Activated T-helper 1 cell treated with anti-CD3 and anti-CD28 coated beads, Interleukin-2, amount 50 U/mL, for 16 hours (primary cell): ENCODE measurements around the gene COG3.

Source experiments
- DNase-seq, 2 donors: peaks; one replicate each; pipeline ENCODE4 v3.0.0-alpha.2; 2020; ENCODE audit warnings: low read depth in 1 of 2, low spot score in 1 of 2

COG3 gene

DNA sequence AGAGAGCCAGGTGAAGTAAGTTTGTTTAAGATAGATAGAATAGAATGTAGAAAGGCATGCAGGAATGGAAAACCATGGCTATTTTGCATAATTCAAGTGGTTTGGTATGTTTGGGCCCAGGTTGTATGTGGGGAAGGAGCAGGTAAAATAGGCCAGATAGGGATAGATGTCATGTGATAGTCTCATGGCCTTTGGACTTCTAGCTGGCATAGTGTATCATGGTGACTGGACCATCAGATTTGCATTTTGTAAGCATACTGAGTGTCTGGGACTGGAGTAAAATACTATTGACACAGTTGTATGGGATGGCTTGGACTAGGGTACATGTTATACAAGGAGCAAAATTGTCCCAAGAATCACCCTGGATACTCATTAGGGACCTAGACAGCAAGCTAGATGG, 38.9 kb downstream of the COG3 start:
- DNase-seq: no peak

DNA sequence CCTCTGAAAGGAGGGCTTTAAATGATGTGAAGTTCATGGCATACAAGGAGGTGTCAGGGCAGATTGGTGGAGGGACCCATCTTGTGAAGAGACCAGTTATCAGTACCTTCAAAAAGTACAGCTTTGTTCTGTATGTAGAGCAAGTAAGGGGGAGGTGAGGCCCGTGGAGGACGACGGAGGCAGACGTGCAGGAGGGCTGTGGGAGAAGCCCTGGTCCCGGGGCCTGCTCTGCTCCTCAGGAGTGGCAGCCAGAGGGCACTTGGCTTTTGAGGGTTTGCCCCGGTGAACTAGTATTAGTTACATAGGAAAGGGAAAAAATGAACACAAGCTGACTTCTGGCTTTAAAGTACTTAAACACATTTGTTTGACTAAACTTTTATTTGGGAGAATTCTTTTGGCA, 42.1 kb downstream of the COG3 start:
- DNase-seq: no peak

DNA sequence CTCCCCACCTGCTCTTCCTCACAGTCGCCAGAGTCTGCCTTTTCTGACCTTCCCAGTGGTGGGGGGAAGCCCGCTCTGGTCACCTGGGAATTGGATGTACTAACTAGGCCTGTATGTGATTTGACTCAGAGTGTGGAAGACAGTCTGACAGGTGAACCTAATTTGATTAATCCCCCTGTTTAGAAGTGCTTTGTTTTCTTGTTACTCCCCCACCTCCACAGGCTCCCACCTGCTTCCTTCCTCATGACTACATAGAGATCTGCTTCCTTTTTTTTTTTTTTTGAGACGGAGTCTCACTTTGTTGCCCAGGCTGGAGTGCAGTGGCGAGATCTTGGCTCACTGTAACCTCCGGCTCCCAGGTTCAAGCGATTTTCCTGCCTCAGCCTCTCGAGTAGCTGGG, 44.0 kb downstream of the COG3 start:
- no peak for DNase-seq

DNA sequence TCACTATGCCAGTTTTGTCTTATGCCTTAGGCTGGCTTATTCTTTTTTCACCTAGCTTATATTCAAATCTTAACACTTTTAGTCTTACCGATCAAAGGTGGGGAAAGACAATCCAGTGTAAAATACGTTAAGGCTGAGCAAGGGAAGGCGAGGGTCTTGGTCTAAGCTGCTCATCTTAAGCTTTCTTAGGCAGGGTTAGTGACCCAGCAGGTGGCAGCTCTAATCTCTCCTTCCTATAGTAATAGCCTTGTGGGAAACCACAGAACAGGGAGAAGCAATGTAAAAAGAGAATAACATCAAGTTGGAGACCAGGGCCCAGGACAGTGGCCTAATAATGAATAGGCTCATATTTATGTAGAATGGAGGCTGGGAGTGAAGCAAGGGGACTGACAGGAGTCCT, 45.9 kb downstream of the COG3 start:
- no peak for DNase-seq

DNA sequence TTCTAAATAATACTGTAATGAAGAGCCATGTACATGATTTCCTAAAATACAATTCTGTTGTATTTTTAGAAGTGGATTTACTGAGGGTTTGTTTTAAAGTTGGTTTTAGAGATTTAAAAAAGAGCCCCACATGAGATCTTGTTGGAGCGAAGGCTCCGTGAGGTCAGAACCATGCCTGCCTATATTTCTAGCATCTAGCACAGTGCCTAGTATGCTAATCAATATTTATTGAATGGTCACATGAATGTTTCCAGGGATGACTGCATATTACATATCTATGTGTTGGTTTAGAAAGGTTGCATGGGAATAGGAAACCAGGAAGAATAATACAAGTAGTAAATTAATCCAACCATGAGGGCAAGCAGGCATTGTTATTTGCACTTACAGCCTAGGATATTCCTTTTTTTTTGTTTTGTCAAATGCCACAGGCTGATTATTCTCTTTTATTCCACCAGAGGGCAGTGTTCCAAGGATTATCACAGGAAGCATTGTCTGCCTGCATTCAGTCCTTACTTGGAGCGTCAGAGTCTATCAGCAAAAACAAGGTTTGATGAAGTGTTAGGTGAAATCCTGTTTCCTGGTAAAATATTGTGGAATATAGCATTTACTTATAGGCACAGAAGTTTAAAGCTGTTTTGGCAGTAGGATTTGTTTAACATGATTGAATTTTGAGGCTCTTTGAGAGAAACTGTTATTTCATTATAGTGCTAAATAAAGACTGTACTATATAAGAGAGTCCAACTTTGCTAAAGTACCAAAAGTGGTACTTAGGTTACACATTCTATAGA, 46.8 kb downstream of the COG3 start:
- DNase-seq: no peak

DNA sequence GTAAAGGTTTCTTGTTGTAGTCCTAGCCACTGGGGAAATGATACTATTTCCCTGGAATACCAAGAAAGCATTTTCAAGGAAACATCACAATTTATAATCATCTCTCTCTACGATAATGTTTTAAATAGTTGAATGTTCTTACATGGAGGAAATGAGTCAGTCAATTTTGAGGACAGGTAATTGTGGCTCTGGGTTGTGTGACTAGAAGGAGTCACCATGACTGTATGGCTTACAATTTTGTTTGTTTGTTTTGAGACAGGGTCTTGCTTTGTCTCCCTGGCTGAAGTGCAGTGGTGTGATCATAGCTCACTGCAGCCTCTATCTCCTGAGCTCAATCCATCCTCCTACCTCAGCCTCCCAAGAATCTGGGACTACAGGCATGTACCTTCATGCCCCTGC, 47.4 kb downstream of the COG3 start:
- no peak for DNase-seq

DNA sequence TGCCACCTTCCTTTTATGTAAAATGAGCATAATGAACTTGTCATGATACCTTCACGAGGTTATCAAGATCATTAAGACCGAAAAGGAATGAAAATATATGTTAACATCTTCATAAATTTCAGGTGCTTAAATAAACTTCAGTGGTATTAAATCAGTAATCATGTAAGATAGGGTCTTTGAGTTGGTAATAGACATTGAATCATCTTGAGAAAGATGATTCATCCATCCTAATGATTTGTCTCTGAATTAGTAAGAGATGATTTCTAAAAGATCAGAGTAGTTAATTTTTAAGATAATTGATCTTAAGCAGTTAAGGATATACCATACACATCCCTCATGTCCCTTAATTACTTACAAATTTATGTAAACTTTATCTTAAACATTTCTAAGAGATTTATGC, 52.0 kb downstream of the COG3 start:
- no peak for DNase-seq

DNA sequence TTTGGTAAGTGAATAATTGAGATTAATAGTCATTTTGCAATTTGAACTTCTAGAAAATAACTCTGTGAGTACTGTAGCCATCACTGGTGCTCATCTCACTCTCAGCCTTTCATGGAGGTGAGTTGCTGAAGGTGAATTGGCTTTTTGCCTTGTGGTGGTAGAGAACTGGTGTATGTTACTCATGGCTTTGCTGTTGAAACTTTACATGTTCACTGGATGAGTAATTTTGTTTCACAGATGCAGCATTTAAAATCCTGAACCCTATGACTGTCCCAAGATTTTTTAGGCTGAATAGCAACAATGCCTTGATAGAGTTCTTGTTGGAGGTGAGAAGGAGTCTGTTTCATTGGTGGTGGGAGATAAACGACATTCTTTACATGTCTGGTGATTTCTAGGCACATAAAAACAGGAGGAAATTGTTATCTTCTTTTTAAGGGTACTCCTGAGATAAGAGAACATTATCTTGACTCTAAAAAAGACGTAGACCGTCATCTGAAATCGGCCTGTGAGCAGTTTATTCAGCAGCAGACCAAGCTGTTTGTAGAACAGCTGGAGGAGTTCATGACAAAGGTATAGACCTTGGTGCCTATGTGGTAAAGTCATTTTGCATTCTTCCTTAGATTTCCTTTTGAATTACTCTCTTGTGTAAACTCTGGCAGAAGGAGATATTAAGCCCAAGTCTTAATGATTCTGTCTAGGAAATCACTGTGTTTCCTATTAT, 53.9 kb downstream of the COG3 start:
- no peak for DNase-seq

DNA sequence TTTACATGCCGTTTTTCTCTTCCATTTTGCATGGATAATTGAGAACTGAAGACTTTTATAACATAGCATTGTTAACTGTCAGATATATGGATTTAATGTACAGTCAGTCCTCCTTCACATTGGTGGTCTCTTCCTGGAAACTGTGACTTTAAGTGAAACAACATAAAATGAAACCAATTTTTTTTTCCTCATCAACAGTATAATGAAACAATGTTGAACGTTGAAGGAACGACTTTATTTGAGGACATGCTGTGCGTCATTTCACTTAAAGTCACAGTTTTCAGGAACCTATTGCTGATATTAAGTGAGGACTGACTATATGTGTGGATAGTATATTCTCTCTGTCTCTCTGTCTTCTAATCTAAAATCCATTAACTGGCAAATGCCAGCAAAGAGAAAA, 54.8 kb downstream of the COG3 start:
- no peak for DNase-seq

DNA sequence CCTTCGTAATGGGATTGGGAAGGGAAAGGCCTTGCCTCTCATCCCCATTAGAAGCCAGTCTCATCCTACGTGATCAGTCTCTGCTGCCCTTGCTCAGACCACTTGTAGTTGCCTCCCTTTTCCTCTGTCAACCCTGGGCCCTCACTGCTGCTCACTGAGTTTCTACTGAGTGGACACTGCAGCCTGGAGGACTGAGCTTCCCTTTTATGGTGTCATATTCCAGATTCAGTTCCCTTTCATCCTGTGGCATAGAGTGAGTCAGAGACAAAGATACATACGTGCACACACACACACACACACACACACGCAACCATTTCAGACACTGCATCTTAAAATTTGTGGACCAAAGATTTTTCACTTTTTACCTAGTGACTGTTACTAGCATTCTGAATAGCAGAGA, 56.6 kb downstream of the COG3 start:
- DNase-seq: no peak

DNA sequence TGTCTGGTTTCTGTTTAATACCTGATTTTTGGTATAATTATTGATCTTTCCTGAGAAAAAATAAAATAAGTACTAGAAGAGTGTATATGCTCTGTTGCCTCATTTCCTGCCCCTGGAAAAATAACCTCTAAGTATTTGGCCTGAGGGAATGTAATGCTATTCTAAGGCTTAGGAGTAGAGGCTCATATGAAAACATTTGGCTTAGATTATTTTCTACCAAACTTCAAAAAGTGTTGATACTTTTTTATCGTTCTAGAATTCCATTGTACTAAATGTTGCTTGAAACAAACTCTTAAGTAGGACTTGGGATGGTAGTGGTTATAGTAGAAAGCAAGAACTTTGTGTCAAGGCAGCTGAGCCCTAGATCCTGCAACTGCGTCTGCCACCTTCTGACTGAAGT, 57.8 kb downstream of the COG3 start:
- DNase-seq: no peak

DNA sequence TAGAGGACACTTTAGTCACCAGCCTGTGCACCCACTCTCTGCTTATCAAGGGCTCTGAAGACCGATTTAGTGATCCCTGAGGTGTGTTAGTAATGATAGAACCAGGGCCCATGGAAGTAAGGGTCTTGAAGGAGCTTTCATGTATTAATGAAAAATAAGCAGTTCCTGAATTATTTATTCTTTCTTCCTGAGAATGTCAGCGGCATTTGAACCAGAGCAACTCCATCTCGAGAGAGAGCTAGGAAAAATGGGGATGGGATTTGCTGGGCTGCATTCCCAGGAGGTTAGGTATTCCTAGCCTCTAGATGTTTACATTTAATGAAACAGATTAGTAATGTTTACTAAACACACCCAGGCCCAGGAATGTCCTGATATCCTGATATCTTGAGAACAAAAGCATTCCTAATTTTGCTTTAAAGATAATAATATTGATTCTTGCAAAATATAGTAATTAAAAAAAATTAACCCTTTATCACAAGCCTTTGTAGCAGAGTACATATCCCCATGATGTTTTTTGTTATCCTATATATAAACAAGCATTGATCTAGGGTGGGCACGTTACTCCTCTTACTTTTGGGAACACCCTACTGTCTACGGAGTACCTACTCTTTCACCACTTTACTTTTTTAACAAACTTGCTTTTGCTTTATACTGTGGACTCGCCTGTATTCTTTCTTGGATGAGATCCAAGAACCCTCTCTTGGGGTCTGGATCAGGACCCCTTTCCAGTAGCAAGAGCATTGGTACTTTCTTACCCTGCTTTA, 63.1 kb downstream of the COG3 start:
- DNase-seq: no peak

DNA sequence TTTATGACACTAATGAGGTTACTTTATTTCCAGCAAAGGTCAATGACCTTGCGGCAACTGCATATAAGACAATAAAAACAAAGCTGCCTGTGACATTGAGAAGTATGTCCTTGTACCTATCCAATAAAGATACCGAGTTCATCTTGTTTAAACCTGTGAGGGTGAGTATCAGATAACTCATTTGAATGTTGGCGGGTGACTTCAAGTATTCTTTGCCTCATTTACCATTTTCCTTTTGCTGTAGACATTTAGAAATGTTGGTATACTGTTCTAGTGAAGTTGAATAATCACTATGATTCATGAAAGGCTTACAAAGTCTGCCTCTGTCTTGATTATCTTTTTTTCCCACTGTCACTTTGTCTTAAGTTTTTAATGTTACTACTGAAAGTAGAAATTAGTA, 65.0 kb downstream of the COG3 start:
- DNase-seq: no peak

DNA sequence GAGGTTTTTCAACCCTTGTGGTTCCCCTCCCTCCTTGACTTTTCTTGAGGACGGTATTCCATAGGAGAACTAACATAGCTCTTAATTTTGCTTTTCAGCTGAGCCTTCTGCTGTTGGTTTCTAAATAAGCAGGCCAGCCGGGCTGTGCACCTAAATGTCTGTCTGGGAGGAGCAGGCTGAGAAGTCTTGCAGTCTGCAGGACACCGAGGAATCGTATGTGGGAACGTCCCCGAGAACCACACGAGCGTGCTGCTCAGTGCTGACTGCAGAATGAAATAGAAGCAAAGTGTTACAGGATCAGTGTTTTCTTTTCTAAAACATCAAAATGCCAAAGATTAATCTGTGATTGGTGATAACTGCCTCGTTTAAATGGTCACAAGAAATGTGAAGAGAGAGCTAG, 69.9 kb downstream of the COG3 start:
- DNase-seq: no peak

DNA sequence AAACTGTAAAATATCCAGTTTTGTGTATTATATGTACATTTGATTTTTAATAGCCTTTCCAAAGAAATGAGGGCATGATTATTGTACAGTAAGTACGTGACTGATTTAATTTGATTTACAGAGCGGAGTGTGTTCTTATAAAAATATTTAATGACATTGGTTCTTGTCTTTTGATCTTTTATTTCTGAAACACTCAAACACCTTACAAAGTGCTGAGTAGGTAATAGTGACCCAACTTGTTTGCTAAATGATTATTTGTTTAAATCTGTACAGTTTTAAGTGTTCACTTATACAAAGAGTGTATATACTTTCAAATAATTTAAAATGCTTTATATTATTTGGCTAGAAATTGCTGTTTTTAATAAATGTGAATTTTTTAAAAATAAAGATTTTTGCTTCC, 71.5 kb downstream of the COG3 start:
- DNase-seq: no peak

DNA sequence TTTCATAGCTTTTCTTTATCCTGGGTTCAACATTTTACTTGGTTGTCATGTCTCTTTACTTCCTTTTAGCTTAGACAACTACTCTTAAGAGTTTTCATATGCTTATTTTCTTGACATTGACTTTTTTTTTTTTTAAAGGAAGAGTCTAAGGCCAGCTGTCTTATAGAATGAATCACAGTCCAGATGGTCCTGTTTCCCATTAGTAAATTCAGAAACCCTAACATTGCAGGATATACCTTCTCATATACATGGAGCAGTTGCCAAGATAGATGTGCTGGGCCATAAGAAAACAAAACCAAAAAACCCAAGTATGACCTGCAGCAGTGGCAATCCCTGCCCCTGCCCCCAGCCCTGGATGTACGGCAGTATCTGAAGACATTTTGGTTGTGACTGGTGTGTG, 72.8 kb downstream of the COG3 start:
- no peak for DNase-seq

DNA sequence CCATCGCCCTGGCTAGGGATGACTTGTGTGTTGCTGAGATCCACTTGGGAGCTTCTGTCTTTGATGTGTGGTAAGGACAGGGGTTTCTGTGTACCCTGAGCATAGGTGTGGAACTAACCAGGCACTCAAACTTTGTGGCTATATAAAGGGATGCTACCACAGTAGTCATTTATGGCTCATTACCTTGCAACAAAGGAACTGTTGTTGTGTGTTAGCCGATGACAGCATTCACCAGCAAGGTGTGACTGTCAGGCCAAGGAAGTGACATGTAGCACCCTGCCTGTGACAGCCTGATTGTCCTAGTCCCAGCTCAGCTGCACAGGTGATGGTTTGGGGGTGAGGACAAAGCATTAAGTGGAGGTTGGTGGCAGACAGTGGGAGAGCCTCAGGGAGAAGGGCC, 73.6 kb downstream of the COG3 start:
- DNase-seq: no peak

DNA sequence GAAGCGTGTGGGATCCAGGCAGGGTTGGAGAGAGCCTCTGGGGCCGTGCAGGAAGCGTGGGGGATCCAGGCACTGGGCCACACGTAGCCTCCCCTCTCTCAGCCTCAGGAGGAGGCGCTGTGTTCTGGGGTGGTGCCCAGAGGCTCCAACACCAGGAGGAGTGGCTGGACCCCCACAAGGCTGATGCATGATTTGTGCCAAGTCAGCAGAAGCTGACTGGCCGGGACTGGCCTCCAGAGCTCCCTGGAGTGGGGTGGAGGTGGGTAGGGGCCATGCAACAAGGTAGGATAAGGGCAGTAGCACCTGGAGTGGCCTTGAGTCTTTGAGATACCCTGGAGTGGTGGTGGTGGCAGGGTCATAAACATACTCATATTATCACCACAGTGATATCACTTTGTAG, 75.5 kb downstream of the COG3 start:
- DNase-seq: no peak

DNA sequence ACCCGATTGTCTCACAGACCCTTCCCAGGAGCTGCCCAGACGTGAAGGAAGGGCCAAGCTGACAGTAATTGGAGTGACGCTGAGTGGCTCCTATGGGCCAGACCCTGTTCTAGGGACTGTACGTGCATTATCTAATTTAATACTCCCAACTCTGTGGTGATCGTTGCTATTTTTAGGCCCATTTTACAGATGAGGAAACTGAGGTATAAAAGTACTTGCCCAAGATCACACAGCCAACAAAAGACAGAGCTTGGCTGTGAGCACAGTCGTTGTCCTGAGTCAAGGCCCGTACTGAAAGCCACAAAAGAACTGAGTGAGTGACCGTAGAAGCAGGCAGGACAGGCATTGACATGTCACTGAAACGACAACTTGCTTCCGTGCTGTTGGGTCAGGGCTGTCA, 76.1 kb downstream of the COG3 start:
- DNase-seq: no peak

DNA sequence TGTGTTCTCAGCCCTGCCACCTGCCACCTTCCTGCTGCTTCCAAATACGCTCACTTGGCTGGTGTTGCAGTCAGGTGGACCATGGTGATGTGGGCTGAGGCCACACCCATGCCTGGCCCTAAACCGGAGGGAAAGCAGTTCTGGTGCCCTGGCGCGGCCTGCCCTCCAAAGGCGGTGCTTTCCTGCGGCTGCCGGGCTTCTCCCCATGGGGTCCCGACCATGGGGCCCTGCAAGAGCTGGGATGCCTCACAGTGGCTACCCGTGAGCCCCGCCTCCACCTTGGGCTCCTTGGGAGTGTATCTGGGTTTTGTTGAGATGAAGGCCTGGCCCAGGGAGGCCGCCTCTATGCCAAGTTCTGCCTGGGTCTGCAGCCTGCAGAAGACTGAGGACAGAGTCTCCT, 77.1 kb downstream of the COG3 start:
- no peak for DNase-seq

DNA sequence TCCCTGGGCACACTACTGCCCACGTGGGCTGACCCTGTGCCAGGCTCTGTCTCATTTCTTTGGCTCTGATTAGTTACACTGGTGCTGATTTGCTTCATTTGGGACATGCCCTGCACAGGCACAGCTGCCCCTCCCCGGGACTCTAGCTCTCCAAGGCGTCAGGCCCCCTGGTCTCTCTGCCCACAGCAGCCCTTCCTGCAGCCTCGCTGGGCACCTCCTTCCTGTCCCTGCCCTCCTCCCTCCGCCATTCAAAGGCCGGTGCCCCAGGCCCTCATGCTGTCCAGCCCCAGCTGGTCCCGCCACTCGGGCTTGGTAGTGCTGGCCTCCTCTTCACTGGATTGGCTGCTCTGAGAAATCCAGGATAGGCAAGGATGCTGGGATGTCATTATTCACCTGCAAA, 77.7 kb downstream of the COG3 start:
- DNase-seq: no peak

DNA sequence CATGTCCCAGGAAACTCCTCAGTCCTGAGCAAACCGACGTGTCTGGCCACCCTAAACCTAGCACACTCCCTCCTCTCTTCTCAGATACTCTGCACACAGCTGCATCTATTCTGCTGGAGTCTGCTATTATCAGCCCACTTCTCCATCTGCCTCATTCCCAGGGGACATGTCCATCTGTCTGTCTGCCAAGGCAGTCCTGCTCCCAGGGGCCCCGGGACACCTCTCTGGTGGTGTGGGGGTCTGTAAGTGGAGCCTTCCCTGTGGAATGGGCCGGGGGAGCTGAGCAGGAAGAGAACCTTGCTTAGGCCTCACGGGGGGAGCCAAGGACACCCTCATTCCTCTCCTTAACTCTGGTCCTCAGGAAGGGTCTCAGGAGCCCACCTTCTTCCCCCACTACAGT, 78.1 kb downstream of the COG3 start:
- DNase-seq: no peak
